Small intestine (tissue), 7 donors: ENCODE data around the gene LUZP2. TPM values are rescaled to one million over a fixed set of nuclear protein-coding genes. Genes with fewer than 3 reads are reported as not detected.
"Not testable (repeated sequence)": the region's sequence is repeated elsewhere in the genome, so short reads cannot be mapped to it uniquely, and the experiment has no call there.

Experiments
- DNase-seq, 2 donors: peaks; one replicate each; pipeline versions ENCODE4 v3.0.0 to v3.0.0-alpha.2; 2013
- FAIRE-seq: peaks from 2 replicates; lab custom pipeline; 2012; peaks lifted over from hg19 to GRCh38; lab: Jason Lieb, UNC
- H3K27ac ChIP-seq, 3 donors: one replicate each; pipeline ENCODE4 v1.5.1; 2013; ENCODE audit warnings: low read length in 2 of 3, mild to moderate bottlenecking in 2 of 3, control low read depth in 1 of 3, inconsistent platforms in 1 of 3, low read depth in 1 of 3, moderate library complexity in 1 of 3
- H3K27me3 ChIP-seq, 3 donors: one replicate each; pipeline ENCODE4 v1.6.1; 2013; ENCODE audit warnings: low read length in 3 of 3, inconsistent platforms in 1 of 3; ENCODE audit not compliant: control insufficient read depth in 3 of 3, insufficient read depth in 3 of 3
- H3K36me3 ChIP-seq, 3 donors: one replicate each; pipeline ENCODE4 v1.6.1; 2013; ENCODE audit warnings: low read length in 3 of 3, inconsistent platforms in 1 of 3, low read depth in 1 of 3, mild to moderate bottlenecking in 1 of 3, moderate library complexity in 1 of 3; ENCODE audit not compliant: control insufficient read depth in 3 of 3, insufficient read depth in 2 of 3
- H3K4me1 ChIP-seq, 3 donors: one replicate each; pipeline ENCODE4 v1.6.1; 2013; ENCODE audit warnings: low read length in 2 of 3, inconsistent platforms in 1 of 3, low read depth in 1 of 3, mild to moderate bottlenecking in 1 of 3, moderate library complexity in 1 of 3; ENCODE audit not compliant: control insufficient read depth in 3 of 3, insufficient read depth in 2 of 3
- H3K4me3 ChIP-seq, 3 donors: one replicate each; pipeline ENCODE4 v1.5.1; 2013; ENCODE audit warnings: low read length in 3 of 3, control low read depth in 1 of 3, inconsistent platforms in 1 of 3, low read depth in 1 of 3, mild to moderate bottlenecking in 1 of 3, moderate library complexity in 1 of 3
- H3K9me3 ChIP-seq, 2 donors: one replicate each; pipeline ENCODE4 v1.6.1; 2013; ENCODE audit warnings: low read depth in 1 of 2, low read length in 1 of 2; ENCODE audit not compliant: control insufficient read depth in 2 of 2, insufficient read depth in 1 of 2
- WGBS, 3 donors: extraction: QIAGEN DNeasy Blood & Tissue Kit; methylation state at CpG; one replicate each; pipeline ENCODE4 v1.1.7; 2013; 5-methylcytosine and 5-hydroxymethylcytosine counted together
- polyA plus RNA-seq, 4 donors: library from polyadenylated mRNA; stranded (reverse) in 3 of 4; unstranded in 1 of 4; fragments of 200-250 nt in 3 of 4; fragments of 120-200 nt in 1 of 4; gene quantifications; one replicate each; pipeline versions ENCODE4 v1.2.1 to v1.2.3, GENCODE V29; 2013
- donor health status: healthy with polysubstance abuse.
- donor health status: control.
- donor health status: control.
- donor health status: Bipolar disorder and iron deficiency.
- donor health status: healthy.

The LUZP2 gene
- polyA plus RNA-seq, 4 donors, result 0.52 to 1.3 TPM; not detected in 2

GRCh38 chr11:24934733-24935439 lies 438.0 kb downstream of the LUZP2 start:
- Histone ChIP-seq H3K4me1 (no peaks in the 10 kb centered on the region), H3K27ac (no peak overlapping the region), H3K36me3 (no peaks in the 10 kb centered on the region), H3K27me3 (no peaks in the 10 kb centered on the region), H3K4me3 (no peak overlapping the region), H3K9me3 (peaks cover 0 to 16% of the 10 kb centered on the region in 2 donors)
- FAIRE-seq, result no peak
- DNase-seq, result no peak
- WGBS, 3 donors, result 39 to 43% (median 42%) methylated on average over 1 of the region's 1 CpG

GRCh38 chr11:24944891-24945290 lies 448.0 kb downstream of the LUZP2 start:
- FAIRE-seq, result no peak

GRCh38 chr11:24949406-24949805 lies 452.6 kb downstream of the LUZP2 start:
- no peaks in the 10 kb centered on the region for H3K9me3 ChIP-seq
- DNase-seq (no peak), FAIRE-seq (no peak)
- no peaks in the 10 kb centered on the region for H3K4me1 ChIP-seq
- no peaks in the 10 kb centered on the region for H3K36me3 ChIP-seq
- WGBS, 3 donors, result 65 to 71% (median 65%) methylated on average over 5 of the region's 5 CpGs
- no peaks in the 10 kb centered on the region for H3K27me3 ChIP-seq
- no peak overlapping the region for H3K27ac ChIP-seq
- no peak overlapping the region for H3K4me3 ChIP-seq

More at GRCh38 chr11:24944891-24945290, 448.0 kb downstream of the LUZP2 start:
- Histone ChIP-seq H3K4me3 (no peak overlapping the region), H3K27me3 (no peaks in the 10 kb centered on the region), H3K27ac (no peak overlapping the region), H3K36me3 (no peaks in the 10 kb centered on the region), H3K9me3 (no peaks in the 10 kb centered on the region), H3K4me1 (no peaks in the 10 kb centered on the region)
- DNase-seq, result no peak
- 68 to 84% (median 71%) methylated on average over 3 of the region's 3 CpGs for WGBS, 3 donors

GRCh38 chr11:24963852-24964251 lies 467.0 kb downstream of the LUZP2 start:
- no peak for DNase-seq
- no peaks in the 10 kb centered on the region for H3K36me3 ChIP-seq
- no peak overlapping the region for H3K27ac ChIP-seq
- no peak for FAIRE-seq
- WGBS, 3 donors, result 86 to 94% (median 92%) methylated on average over 1 to 2 of the region's 2 CpGs
- no peaks in the 10 kb centered on the region for H3K4me1 ChIP-seq
- H3K9me3 ChIP-seq, result no peaks in the 10 kb centered on the region
- no peaks in the 10 kb centered on the region for H3K27me3 ChIP-seq
- H3K4me3 ChIP-seq, result no peak overlapping the region

GRCh38 chr11:24965748-24966147 lies 468.9 kb downstream of the LUZP2 start:
- H3K9me3 ChIP-seq, result no peaks in the 10 kb centered on the region
- no peak overlapping the region for H3K4me3 ChIP-seq
- FAIRE-seq (no peak), DNase-seq (no peak)
- H3K27me3 ChIP-seq, result no peaks in the 10 kb centered on the region
- H3K36me3 ChIP-seq, result no peaks in the 10 kb centered on the region
- H3K27ac ChIP-seq, result no peak overlapping the region
- no peaks in the 10 kb centered on the region for H3K4me1 ChIP-seq

- not testable (repeated sequence) for FAIRE-seq, H3K27me3 ChIP-seq
- WGBS, 3 donors, result 86 to 89% (median 88%) methylated on average over 7 of the region's 7 CpGs
Observed at GRCh38 chr11:24993903-24994302, 497.1 kb downstream of the LUZP2 start.

GRCh38 chr11:24999929-25000328 lies 503.1 kb downstream of the LUZP2 start:
- H3K27me3 ChIP-seq, H3K27ac ChIP-seq, H3K4me3 ChIP-seq, H3K9me3 ChIP-seq, H3K4me1 ChIP-seq, FAIRE-seq, DNase-seq, H3K36me3 ChIP-seq: not testable (repeated sequence)
- WGBS, 3 donors, result 65 to 81% (median 72%) methylated on average over 5 of the region's 5 CpGs

More at GRCh38 chr11:24993903-24994302, 497.1 kb downstream of the LUZP2 start:
- H3K36me3 ChIP-seq, H3K27ac ChIP-seq, DNase-seq, H3K9me3 ChIP-seq, H3K4me3 ChIP-seq, H3K4me1 ChIP-seq: not testable (repeated sequence)

GRCh38 chr11:25037431-25037830 lies 540.6 kb downstream of the LUZP2 start:
- no peak for FAIRE-seq
- Histone ChIP-seq H3K9me3 (no peaks in the 10 kb centered on the region), H3K27me3 (no peaks in the 10 kb centered on the region), H3K27ac (no peak overlapping the region), H3K4me1 (no peaks in the 10 kb centered on the region), H3K4me3 (no peak overlapping the region), H3K36me3 (no peaks in the 10 kb centered on the region)
- 3 to 39% (median 16%) methylated on average over 1 of the region's 1 CpG for WGBS, 3 donors
- no peak for DNase-seq

GRCh38 chr11:25038131-25038530 lies 541.3 kb downstream of the LUZP2 start:
- Histone ChIP-seq H3K4me3 (no peak overlapping the region), H3K36me3 (no peaks in the 10 kb centered on the region), H3K4me1 (no peaks in the 10 kb centered on the region), H3K27ac (no peak overlapping the region), H3K9me3 (no peaks in the 10 kb centered on the region), H3K27me3 (no peaks in the 10 kb centered on the region)
- DNase-seq (no peak), FAIRE-seq (no peak)
